ENCODE results near the gene DPP10. TPM values are rescaled to one million over a fixed set of nuclear protein-coding genes. Genes with fewer than 3 reads are reported as not detected.

Gene DPP10
- total and polyA plus RNA-seq, 9 donors = 0.26 to 2.1 (median 0.83) TPM

GRCh38 chr2:115305712-115306111, 863.3 kb downstream of the DPP10 start:
- DNase-seq = no peak
- Histone ChIP-seq H3K36me3 (ENCODE audit: control insufficient read depth, insufficient read depth, low read length) (no peaks in the 10 kb centered on the region), H3K9me3 (replicated peaks; ENCODE audit: control insufficient read depth, low read depth, low read length) (no peaks in the 10 kb centered on the region), H3K4me1 (ENCODE audit: control insufficient read depth, insufficient read depth, low read length) (no peaks in the 10 kb centered on the region), H3K4me3 (ENCODE audit: low read length) (no peak overlapping the region), H3K27me3 (ENCODE audit: control insufficient read depth, insufficient read depth, low read length) (no peaks in the 10 kb centered on the region), H3K27ac (ENCODE audit: low read length) (no peak overlapping the region)
- WGBS (ENCODE audit: insufficient coverage) = no CpG with 5 or more reads among the region's 1 CpG

GRCh38 chr2:115314119-115314518, 871.7 kb downstream of the DPP10 start:
- no peaks in the 10 kb centered on the region for H3K36me3 ChIP-seq (ENCODE audit: control insufficient read depth, insufficient read depth, low read length)
- no peaks in the 10 kb centered on the region for H3K9me3 ChIP-seq (replicated peaks; ENCODE audit: control insufficient read depth, low read depth, low read length)
- H3K4me1 ChIP-seq (ENCODE audit: control insufficient read depth, insufficient read depth, low read length) = no peaks in the 10 kb centered on the region
- DNase-seq = no peak
- no peak overlapping the region for H3K27ac ChIP-seq (ENCODE audit: low read length)
- H3K4me3 ChIP-seq (ENCODE audit: low read length) = no peak overlapping the region
- H3K27me3 ChIP-seq (ENCODE audit: control insufficient read depth, insufficient read depth, low read length) = no peaks in the 10 kb centered on the region
- 80% methylated on average over 1 of the region's 4 CpGs for WGBS (ENCODE audit: insufficient coverage)

- no CpG with 5 or more reads among the region's 1 CpG for WGBS (ENCODE audit: insufficient coverage)
- Histone ChIP-seq H3K36me3 (ENCODE audit: control insufficient read depth, insufficient read depth, low read length) (no peaks in the 10 kb centered on the region), H3K9me3 (replicated peaks; ENCODE audit: control insufficient read depth, low read depth, low read length) (peaks cover 5% of the 10 kb centered on the region), H3K4me1 (ENCODE audit: control insufficient read depth, insufficient read depth, low read length) (no peaks in the 10 kb centered on the region), H3K27ac (ENCODE audit: low read length) (no peak overlapping the region), H3K4me3 (ENCODE audit: low read length) (no peak overlapping the region), H3K27me3 (ENCODE audit: control insufficient read depth, insufficient read depth, low read length) (no peaks in the 10 kb centered on the region)
- DNase-seq = no peak
Measured at GRCh38 chr2:115327061-115327460, 884.6 kb downstream of the DPP10 start.

GRCh38 chr2:115359550-115359949, 917.1 kb downstream of the DPP10 start:
- H3K9me3 ChIP-seq (replicated peaks; ENCODE audit: control insufficient read depth, low read depth, low read length) = peaks cover 23% of the 10 kb centered on the region
- H3K36me3 ChIP-seq (ENCODE audit: control insufficient read depth, insufficient read depth, low read length) = no peaks in the 10 kb centered on the region
- no peak for DNase-seq

GRCh38 chr2:115364093-115364492, 921.7 kb downstream of the DPP10 start:
- Histone ChIP-seq H3K27ac (ENCODE audit: low read length) (no peak overlapping the region), H3K4me1 (ENCODE audit: control insufficient read depth, insufficient read depth, low read length) (no peaks in the 10 kb centered on the region), H3K9me3 (replicated peaks; ENCODE audit: control insufficient read depth, low read depth, low read length) (peaks cover 11% of the 10 kb centered on the region), H3K36me3 (ENCODE audit: control insufficient read depth, insufficient read depth, low read length) (no peaks in the 10 kb centered on the region), H3K27me3 (ENCODE audit: control insufficient read depth, insufficient read depth, low read length) (no peaks in the 10 kb centered on the region), H3K4me3 (ENCODE audit: low read length) (no peak overlapping the region)
- no peak for DNase-seq
- 79% methylated on average over 2 of the region's 6 CpGs for WGBS (ENCODE audit: insufficient coverage)

More at GRCh38 chr2:115359550-115359949, 917.1 kb downstream of the DPP10 start:
- no peak overlapping the region for H3K4me3 ChIP-seq (ENCODE audit: low read length)
- H3K4me1 ChIP-seq (ENCODE audit: control insufficient read depth, insufficient read depth, low read length) = no peaks in the 10 kb centered on the region
- no peak overlapping the region for H3K27ac ChIP-seq (ENCODE audit: low read length)
- H3K27me3 ChIP-seq (ENCODE audit: control insufficient read depth, insufficient read depth, low read length) = no peaks in the 10 kb centered on the region

GRCh38 chr2:115369400-115369799, 927.0 kb downstream of the DPP10 start:
- 82% methylated on average over 2 of the region's 4 CpGs for WGBS (ENCODE audit: insufficient coverage)
- H3K4me1 ChIP-seq (ENCODE audit: control insufficient read depth, insufficient read depth, low read length) = no peaks in the 10 kb centered on the region
- H3K36me3 ChIP-seq (ENCODE audit: control insufficient read depth, insufficient read depth, low read length) = no peaks in the 10 kb centered on the region
- DNase-seq = no peak
- no peak overlapping the region for H3K27ac ChIP-seq (ENCODE audit: low read length)
- H3K27me3 ChIP-seq (ENCODE audit: control insufficient read depth, insufficient read depth, low read length) = no peaks in the 10 kb centered on the region
- H3K4me3 ChIP-seq (ENCODE audit: low read length) = no peak overlapping the region
- H3K9me3 ChIP-seq (replicated peaks; ENCODE audit: control insufficient read depth, low read depth, low read length) = peaks cover 13% of the 10 kb centered on the region

GRCh38 chr2:115374981-115375380, 932.5 kb downstream of the DPP10 start:
- H3K9me3 ChIP-seq (replicated peaks; ENCODE audit: control insufficient read depth, low read depth, low read length) = peaks cover 20% of the 10 kb centered on the region
- no peaks in the 10 kb centered on the region for H3K27me3 ChIP-seq (ENCODE audit: control insufficient read depth, insufficient read depth, low read length)
- H3K27ac ChIP-seq (ENCODE audit: low read length) = no peak overlapping the region
- H3K36me3 ChIP-seq (ENCODE audit: control insufficient read depth, insufficient read depth, low read length) = no peaks in the 10 kb centered on the region
- H3K4me3 ChIP-seq (ENCODE audit: low read length) = no peak overlapping the region
- no peaks in the 10 kb centered on the region for H3K4me1 ChIP-seq (ENCODE audit: control insufficient read depth, insufficient read depth, low read length)
- no CpG with 5 or more reads among the region's 1 CpG for WGBS (ENCODE audit: insufficient coverage)
- no peak for DNase-seq

GRCh38 chr2:115384399-115384798, 942.0 kb downstream of the DPP10 start:
- Histone ChIP-seq H3K4me3 (ENCODE audit: low read length) (no peak overlapping the region), H3K36me3 (ENCODE audit: control insufficient read depth, insufficient read depth, low read length) (no peaks in the 10 kb centered on the region), H3K27ac (ENCODE audit: low read length) (no peak overlapping the region), H3K4me1 (ENCODE audit: control insufficient read depth, insufficient read depth, low read length) (no peaks in the 10 kb centered on the region), H3K27me3 (ENCODE audit: control insufficient read depth, insufficient read depth, low read length) (no peaks in the 10 kb centered on the region), H3K9me3 (replicated peaks; ENCODE audit: control insufficient read depth, low read depth, low read length) (no peaks in the 10 kb centered on the region)
- no peak for DNase-seq

- Histone ChIP-seq H3K27ac (ENCODE audit: low read length) (no peak overlapping the region), H3K9me3 (replicated peaks; ENCODE audit: control insufficient read depth, low read depth, low read length) (no peaks in the 10 kb centered on the region), H3K27me3 (ENCODE audit: control insufficient read depth, insufficient read depth, low read length) (no peaks in the 10 kb centered on the region), H3K4me3 (ENCODE audit: low read length) (no peak overlapping the region), H3K36me3 (ENCODE audit: control insufficient read depth, insufficient read depth, low read length) (no peaks in the 10 kb centered on the region), H3K4me1 (ENCODE audit: control insufficient read depth, insufficient read depth, low read length) (no peaks in the 10 kb centered on the region)
- DNase-seq = no peak
- no CpG with 5 or more reads among the region's 2 CpGs for WGBS (ENCODE audit: insufficient coverage)
Measured at GRCh38 chr2:115386465-115386864, 944.0 kb downstream of the DPP10 start.

GRCh38 chr2:115389024-115389423, 946.6 kb downstream of the DPP10 start:
- WGBS (ENCODE audit: insufficient coverage) = no CpG with 5 or more reads among the region's 1 CpG
- Histone ChIP-seq H3K36me3 (ENCODE audit: control insufficient read depth, insufficient read depth, low read length) (no peaks in the 10 kb centered on the region), H3K27me3 (ENCODE audit: control insufficient read depth, insufficient read depth, low read length) (no peaks in the 10 kb centered on the region), H3K4me1 (ENCODE audit: control insufficient read depth, insufficient read depth, low read length) (no peaks in the 10 kb centered on the region), H3K4me3 (ENCODE audit: low read length) (no peak overlapping the region), H3K9me3 (replicated peaks; ENCODE audit: control insufficient read depth, low read depth, low read length) (no peaks in the 10 kb centered on the region), H3K27ac (ENCODE audit: low read length) (no peak overlapping the region)
- no peak for DNase-seq

GRCh38 chr2:115389898-115390565, 947.6 kb downstream of the DPP10 start:
- Histone ChIP-seq H3K9me3 (replicated peaks; ENCODE audit: control insufficient read depth, low read depth, low read length) (no peaks in the 10 kb centered on the region), H3K4me1 (ENCODE audit: control insufficient read depth, insufficient read depth, low read length) (no peaks in the 10 kb centered on the region), H3K27me3 (ENCODE audit: control insufficient read depth, insufficient read depth, low read length) (no peaks in the 10 kb centered on the region), H3K36me3 (ENCODE audit: control insufficient read depth, insufficient read depth, low read length) (no peaks in the 10 kb centered on the region), H3K4me3 (ENCODE audit: low read length) (no peak overlapping the region), H3K27ac (ENCODE audit: low read length) (no peak overlapping the region)
- DNase-seq = no peak
- 100% methylated on average over 2 of the region's 6 CpGs for WGBS (ENCODE audit: insufficient coverage)

All from muscle of leg (tissue), 11 donors.